Stimulated activated naive CD4-positive, alpha-beta T cell (primary cell): ENCODE measurements around the gene HEMK1.

Source experiments
- DNase-seq, 6 experiments: peaks; one replicate each; lab custom pipeline; 2025; lab: John Stamatoyannopoulos, UW

The HEMK1 gene

GRCh38 chr3:50639055-50639494 lies 69.8 kb downstream of the HEMK1 start:
- no peak for DNase-seq

GRCh38 chr3:50642382-50642781 lies 73.1 kb downstream of the HEMK1 start:
- DNase-seq, result no peak

GRCh38 chr3:50644561-50644960 lies 75.2 kb downstream of the HEMK1 start:
- no peak for DNase-seq

GRCh38 chr3:50645378-50645777 lies 76.1 kb downstream of the HEMK1 start:
- no peak for DNase-seq
